Measurements from ENCODE around the gene EEF1AKMT2. TPM values are rescaled to one million over a fixed set of nuclear protein-coding genes. Genes with fewer than 3 reads are reported as not detected.

EEF1AKMT2 gene
- total RNA-seq, 1 donor from 2014 or later, result 19.1 TPM

- Histone ChIP-seq H3K4me3 (ENCODE audit: insufficient read depth, low read depth, low read length) (peak within 1 kb of the TSS; percentile 66), H3K4me1 (ENCODE audit: insufficient read depth, low read length) (peaks cover 32% of the 10 kb centered on the region), H3K36me3 (ENCODE audit: insufficient read depth, low read length) (no peaks in the 10 kb centered on the region), H3K79me2 (ENCODE audit: insufficient read depth, low read length) (peaks cover 20% of the 10 kb centered on the region), H3K27me3 (ENCODE audit: insufficient read depth, low read length) (no peaks in the 10 kb centered on the region), H3K4me2 (ENCODE audit: low read length) (peak within 1 kb of the TSS; percentile 88), H3K9me3 (ENCODE audit: insufficient read depth, low read depth, low read length) (no peaks in the 10 kb centered on the region), H3K27ac (ENCODE audit: low read depth, low read length) (peak within 1 kb of the TSS; percentile 34), H3K9ac (ENCODE audit: low read length) (peak within 1 kb of the TSS; percentile 72), H4K20me1 (ENCODE audit: insufficient read depth, low read length) (peaks cover 33% of the 10 kb centered on the region), H2AFZ (ENCODE audit: low read depth, low read length) (peak within 1 kb of the TSS; percentile 61)
- Mint-ChIP-seq H3K27ac (ENCODE audit: unreplicated experiment) (peak within 1 kb of the TSS; percentile 85), H3K4me3 (ENCODE audit: unreplicated experiment) (peak within 1 kb of the TSS; percentile 96), H3K9me3 (ENCODE audit: unreplicated experiment) (no peaks in the 10 kb centered on the region), H3K4me1 (ENCODE audit: low read depth, unreplicated experiment) (peaks cover 29% of the 10 kb centered on the region), H3K36me3 (ENCODE audit: low read depth, unreplicated experiment) (peaks cover 2% of the 10 kb centered on the region), H3K27me3 (ENCODE audit: low read depth, unreplicated experiment) (no peaks in the 10 kb centered on the region)
- FAIRE-seq, result no peak
- peak; percentile 62 for DNase-seq (ENCODE audit: low read depth)
- TF ChIP-seq CTCF (IDR thresholded peaks at IDR 0.05; ENCODE audit: insufficient read depth, low read depth, low read length) (no peak), EZH2 (IDR thresholded peaks at IDR 0.05; ENCODE audit: insufficient read depth, low read length) (no peak)
Measured at GRCh38 chr10:124744102-124745050, 47.3 kb downstream of the EEF1AKMT2 start, which contains the start of gene FAM53B. FAM53B (minus strand) TSS chr10:124744378; CDS start chr10:124706713, 37,665 bp downstream.

- peak overlapping the region; percentile 96 for H3K4me3 Mint-ChIP-seq (ENCODE audit: unreplicated experiment)
- peaks cover 2% of the 10 kb centered on the region for H3K36me3 Mint-ChIP-seq (ENCODE audit: low read depth, unreplicated experiment)
- Histone ChIP-seq H3K36me3 (ENCODE audit: insufficient read depth, low read length) (no peaks in the 10 kb centered on the region), H3K9ac (ENCODE audit: low read length) (peak overlapping the region; percentile 72), H3K27me3 (ENCODE audit: insufficient read depth, low read length) (no peaks in the 10 kb centered on the region), H4K20me1 (ENCODE audit: insufficient read depth, low read length) (peaks cover 42% of the 10 kb centered on the region), H3K9me3 (ENCODE audit: insufficient read depth, low read depth, low read length) (no peaks in the 10 kb centered on the region), H3K4me2 (ENCODE audit: low read length) (peak overlapping the region; percentile 88), H3K27ac (ENCODE audit: low read depth, low read length) (peak overlapping the region; percentile 18), H3K4me1 (ENCODE audit: insufficient read depth, low read length) (peaks cover 32% of the 10 kb centered on the region), H2AFZ (ENCODE audit: low read depth, low read length) (peak overlapping the region; percentile 44), H3K4me3 (ENCODE audit: insufficient read depth, low read depth, low read length) (peak overlapping the region; percentile 66), H3K79me2 (ENCODE audit: insufficient read depth, low read length) (peaks cover 24% of the 10 kb centered on the region)
- H3K27ac Mint-ChIP-seq (ENCODE audit: unreplicated experiment), result peak overlapping the region; percentile 85
- DNase-seq (ENCODE audit: low read depth) (no peak), FAIRE-seq (no peak)
- H3K27me3 Mint-ChIP-seq (ENCODE audit: low read depth, unreplicated experiment), result no peaks in the 10 kb centered on the region
- peaks cover 32% of the 10 kb centered on the region for H3K4me1 Mint-ChIP-seq (ENCODE audit: low read depth, unreplicated experiment)
- TF ChIP-seq EZH2 (IDR thresholded peaks at IDR 0.05; ENCODE audit: insufficient read depth, low read length) (no peak), CTCF (IDR thresholded peaks at IDR 0.05; ENCODE audit: insufficient read depth, low read depth, low read length) (no peak)
- H3K9me3 Mint-ChIP-seq (ENCODE audit: unreplicated experiment), result no peaks in the 10 kb centered on the region
Measured at GRCh38 chr10:124743191-124744101, 48.2 kb downstream of the EEF1AKMT2 start.
